Measurements from ENCODE around the gene LIFR.

The LIFR gene

DNA sequence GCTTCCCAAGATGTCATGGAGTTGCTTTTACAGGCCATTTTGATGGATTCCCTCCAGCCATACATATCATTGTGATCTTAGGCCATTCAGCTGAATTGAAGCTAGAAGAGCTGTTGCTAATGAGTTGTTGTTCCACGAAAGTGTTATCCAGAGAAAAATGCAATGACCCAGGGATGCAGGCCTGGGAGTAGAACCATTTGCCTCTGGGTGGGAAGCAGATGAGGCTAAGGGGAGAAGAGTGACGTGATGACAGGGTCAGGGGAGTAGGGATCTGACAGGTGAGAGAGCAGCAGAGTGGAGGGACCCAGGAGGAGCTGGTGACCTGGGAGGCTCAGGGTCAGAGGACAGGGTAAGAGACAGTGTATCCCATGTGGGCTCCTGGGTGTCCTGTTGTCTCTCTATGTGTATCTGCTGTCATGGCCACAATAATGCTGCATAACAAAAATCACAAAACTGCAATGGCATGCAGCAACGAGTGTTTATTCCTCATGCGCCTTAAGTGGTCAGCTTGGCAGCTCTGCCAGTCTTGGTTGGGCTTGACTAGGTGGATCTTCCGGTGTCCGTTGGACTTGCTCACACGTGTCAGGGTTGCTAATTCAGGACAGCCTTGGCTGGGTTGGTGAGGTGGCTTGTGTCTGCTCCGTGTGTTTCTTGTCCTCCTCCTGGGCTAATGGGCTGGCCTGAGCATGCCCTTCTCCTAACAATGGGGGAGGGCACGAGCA is 90.6 kb downstream of the LIFR start:
- no peak for DNase-seq (ENCODE audit: low spot score)

DNA sequence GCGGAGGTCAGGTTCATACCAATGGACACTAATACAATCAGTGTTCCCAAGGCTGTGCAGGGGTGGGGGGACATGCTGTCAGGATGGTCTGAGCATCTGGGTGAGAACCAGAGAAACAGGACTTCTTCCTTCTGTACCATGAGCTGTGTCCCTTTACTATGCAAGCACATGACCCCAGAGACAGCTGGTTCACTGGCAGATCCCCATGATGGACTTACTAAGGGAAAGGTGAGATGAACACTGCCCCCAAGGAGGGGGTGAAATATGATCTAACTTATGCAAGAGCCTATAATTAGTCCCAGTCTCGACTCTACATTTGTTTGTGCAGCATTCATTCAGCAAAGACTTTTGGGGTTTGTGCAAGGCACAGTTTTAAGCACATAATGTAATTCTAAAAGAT is 91.4 kb downstream of the LIFR start:
- DNase-seq (ENCODE audit: low spot score), result no peak

DNA sequence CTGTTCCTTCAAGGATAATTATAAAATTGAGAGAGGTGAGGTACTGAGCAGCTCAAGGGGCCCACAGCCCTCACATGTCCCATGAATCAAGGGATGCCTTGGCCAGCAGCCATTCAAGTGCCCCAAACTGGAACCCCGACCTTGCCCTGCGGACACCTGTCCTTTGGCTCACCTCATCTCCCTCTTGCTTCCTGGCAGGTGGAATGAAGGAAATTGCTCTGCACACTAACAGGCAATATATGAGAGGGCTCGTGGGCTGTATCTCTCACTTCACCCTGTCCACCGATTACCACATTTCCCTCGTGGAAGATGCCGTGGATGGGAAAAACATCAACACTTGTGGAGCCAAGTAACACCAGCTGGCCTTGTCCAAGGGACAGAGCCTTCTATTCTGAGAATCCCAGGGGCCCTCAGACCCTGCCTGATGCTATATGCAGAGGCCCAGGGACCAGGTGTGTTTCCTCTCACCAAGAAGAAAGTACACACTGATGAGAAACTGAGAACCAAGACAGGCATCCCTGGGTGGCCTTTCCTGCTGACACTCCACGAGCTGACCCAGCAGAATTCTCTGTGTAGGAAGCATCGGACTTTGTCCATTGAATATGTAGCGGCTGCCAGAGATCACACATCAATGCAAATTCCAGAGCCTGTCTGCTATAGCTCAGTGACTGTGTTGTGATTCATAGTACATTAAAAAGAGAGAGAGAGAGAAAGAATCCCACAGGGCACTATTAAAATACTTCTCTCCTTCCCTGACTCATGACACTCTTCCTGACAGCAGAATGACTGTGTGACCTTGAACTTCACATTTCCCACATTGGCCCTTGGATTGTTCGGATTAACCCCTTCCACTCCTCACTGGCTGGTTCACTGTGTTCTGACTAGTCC is 92.6 kb downstream of the LIFR start:
- no peak for DNase-seq (ENCODE audit: low spot score)

DNA sequence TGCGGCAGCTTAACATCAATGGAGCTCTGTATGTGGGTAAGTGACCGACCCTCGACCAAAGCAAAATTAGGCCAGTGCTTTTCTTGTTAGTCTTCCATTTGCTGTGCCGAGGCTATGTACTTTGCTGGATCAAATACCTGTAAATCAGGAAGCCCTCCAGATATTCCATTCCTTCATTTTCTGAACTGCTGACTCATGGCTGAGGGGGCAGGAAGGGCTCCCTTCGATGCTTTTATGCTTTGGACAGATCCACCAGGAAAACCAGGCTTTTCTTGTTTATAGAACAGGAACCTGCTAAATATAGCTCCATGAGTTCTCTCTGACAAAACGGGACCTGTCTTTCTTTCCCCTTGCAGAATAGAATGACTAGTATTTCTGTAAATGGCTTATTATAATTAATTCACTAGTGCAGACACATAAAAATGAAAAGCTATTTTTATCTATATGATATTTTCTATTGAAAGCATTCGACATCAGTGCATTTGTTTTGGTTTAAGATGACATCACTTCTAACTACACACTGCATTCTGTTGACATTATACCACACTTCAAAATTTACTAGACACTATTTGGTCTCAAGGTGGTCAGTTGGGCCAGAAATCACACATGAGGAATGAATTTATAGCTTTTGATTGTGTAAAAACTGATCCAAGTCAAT is 93.3 kb downstream of the LIFR start:
- DNase-seq (ENCODE audit: low spot score), result no peak

DNA sequence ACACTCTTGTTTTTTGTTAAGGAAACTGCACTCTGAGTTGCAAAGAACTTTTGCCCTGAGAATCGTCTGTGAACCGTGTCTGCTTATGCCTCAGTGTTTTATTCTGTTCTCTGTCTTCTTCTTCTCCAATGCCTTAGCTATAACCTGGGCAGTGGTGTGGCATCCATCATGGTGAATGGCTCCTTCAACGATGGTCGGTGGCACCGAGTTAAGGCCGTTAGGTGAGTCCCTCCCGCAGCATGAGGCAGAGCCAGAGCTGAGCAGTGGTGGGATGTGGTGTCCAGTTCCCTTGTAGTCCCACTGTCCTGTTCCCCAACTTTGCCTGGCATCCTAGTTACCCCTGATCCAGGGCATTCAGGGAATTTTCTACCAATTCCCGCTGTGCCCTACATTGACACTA is 98.3 kb downstream of the LIFR start:
- no peak for DNase-seq (ENCODE audit: low spot score)

DNA sequence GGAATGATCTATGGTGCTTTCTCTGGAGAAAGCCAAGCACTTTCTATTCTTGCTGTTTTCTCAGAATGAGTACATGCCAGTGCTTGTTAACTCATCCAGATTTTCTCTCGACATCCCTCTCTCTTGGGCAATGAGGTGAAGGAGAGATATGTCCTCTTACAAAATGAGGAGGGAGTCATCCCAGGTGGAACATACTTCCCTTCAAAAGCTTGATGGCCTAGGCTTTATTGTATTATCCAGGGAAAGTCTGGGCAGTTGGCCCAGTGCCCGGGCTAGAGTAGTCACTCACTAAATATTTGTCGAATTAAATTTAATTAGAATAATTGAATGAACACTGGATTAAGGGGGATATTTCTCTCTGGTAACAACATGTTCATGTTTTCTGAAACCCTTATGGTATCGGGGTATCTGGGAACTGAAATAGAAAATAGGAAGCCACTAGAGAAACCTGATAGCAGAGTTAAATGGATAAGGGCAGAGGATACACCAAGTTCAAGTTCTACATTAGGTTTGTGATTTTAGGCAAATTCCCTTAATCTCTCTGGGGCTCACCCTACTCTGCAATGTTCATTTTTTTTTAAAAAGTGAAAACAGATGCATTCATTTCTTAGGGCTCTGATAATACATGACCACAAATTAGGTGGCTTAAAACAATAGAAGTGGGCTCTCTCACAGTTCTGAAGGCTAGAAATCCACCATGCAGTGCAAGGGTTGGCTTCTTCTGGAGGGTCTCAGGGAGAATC is 99.6 kb downstream of the LIFR start:
- no peak for DNase-seq (ENCODE audit: low spot score)

DNA sequence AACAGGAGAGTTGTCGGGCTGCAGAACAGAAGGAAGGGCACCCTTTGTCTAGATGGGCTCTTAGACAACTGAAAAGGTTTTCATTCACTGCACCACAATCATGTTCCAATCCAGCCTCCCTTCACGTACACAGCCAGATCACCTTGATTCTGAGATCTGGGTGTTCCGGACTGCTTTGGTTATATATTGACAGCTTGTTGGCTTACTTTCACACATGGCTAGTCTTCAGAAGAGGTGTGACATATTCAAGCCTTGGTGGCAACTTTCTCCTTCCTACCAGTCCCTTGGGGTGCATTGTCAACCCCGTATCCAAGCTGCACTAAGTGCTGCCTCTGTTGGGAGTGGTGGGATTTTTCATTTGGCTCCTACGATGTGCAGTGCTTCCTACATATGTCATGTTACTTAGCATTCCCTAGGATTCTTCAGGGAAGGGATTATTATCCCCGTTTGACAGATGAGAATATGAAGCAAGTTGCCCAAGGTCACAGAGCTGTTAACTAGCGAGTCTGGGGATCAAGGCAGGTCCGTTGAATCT is 100.6 kb downstream of the LIFR start:
- DNase-seq (ENCODE audit: low spot score), result no peak

DNA sequence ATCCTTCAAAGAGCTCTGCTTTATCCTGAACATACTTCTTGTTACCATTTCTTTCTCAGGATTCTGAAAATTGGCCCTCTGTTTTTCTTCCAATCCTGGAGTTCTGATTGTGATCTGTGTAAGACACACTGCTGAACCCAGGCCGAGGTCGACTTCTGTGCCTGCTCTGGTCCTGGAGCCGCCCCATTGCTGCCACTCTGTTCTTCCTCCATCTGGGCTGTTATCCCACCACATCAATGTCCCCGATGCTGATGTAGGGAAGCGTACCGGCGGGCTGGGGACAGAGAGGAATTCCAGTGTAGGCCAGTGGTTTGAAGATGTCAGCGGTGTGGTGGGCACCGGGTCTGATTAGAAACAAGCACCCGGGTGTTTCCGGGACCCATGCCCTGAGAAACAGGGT is 102.5 kb downstream of the LIFR start:
- no peak for DNase-seq (ENCODE audit: low spot score)

DNA sequence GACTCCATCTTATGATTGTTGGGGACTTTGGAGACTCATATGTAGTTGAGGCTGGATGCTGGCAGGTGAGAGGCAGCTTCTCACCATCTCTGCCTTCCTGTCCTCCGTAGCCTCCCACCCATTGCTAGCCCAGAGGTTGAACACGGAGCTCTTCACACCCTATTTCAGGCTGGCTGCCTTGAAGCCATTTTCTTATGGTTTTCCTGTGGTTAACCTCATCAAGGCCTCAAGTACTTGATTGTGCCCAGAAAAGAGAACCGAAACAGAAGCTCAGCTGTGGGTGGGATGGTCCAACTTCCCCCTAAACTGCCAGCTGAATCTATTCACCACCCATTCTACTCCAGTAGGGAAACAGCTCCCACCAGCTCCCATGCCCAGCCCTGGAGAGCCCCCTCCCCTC is 102.9 kb downstream of the LIFR start:
- DNase-seq (ENCODE audit: low spot score), result no peak

DNA sequence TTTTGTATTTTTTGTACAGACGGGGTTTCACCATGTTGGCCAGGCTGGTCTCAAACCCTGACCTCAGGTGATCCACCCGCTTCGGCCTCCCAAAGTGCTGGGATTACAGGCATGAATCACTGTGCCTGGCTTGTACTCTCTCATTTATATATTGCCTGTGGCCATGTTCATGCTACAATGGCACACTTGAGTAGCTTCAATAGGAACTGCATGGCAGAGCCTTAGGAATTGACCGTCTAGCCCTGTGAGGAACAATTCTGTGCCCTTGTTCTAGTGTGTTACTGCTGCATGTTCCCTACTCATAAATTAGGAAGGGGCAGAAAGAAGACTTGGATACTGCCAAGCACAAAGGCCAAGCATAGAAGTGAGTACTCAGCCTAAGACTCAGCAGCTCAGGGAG is 104.2 kb downstream of the LIFR start:
- DNase-seq (ENCODE audit: low spot score), result no peak

DNA sequence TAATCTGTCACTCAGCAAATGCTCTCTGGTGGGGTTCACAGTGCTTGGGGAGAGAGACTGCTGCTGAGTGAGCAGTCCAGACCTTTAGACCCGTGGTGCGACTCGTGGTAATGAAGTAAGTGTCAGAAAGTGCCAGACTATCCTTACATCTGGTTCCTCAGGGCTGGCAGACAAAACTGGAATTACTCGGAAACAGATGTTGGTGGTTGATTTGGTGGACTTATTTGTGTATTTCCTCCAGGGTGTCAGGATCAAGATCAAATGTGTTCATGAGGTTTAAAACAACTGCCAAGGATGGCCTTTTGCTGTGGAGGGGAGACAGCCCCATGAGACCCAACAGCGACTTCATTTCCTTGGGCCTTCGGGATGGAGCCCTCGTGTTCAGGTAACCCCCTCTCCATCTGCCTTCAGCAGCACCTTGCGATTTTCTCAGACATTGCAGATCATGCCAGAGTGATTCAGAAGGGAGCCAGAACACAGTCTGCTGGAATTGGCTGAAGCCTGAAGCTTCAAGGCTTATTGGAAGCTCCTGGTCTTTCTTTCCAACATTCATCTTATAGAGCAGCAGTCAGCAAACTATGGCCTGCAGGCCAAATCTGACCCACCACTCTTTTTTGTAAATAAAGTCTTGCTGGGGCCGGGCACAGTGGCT is 105.2 kb downstream of the LIFR start:
- DNase-seq (ENCODE audit: low spot score), result no peak

DNA sequence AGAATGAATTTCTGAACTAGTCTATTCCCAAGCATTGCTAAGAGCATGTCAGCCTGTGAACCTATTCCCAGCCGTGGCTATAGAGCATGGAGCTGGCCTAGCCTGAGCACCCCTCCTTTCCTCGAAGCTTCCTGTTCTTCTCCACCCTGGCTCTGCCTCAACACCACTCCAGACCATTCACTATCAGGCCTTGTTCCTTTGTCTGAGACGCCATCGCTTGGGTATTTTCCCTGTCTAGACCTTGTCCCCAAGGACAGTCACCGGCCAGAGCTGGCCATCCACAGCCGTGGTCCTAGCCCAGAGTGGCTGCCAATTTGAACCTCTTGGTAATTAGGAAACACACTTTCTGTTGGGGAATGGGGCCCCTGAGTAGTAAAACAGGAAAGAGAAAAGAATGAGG is 105.8 kb downstream of the LIFR start:
- DNase-seq (ENCODE audit: low spot score), result no peak

DNA sequence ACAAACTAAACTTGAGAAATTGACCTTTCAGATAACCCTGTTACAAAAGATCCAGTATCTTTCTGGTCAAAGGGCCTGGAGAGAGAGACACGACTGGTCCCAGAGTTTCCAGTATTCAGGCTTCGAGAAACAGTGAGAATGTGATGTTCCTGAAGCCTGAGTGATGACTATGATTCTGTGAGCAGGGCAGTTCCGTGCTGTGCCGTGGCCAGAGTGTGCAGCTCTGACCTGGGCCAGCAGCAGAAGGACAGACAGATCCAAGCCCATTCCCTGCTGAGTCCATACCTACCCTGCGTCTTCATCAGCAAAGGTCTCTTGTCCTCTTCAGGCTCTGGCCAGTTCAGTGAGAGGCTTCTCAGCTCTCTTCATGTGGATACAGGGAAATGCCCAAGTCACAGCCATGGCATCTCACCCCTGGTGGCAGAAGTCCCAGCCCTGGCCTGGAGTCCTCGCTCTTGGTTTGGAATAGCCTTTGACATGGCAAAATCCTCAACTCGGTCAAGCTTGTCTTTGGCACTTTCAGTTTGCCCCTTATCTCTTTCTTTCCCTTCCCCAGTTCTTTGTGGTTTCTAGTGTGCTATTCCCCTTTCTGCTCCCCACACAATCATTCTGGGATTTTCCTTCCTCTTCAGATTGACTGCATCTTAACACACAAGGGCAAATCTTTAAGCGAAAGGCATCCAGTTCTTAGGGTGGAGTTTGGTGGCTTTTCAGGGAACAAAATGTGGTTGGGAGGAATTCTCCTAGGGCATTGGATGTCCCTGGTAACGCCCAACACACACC is 107.7 kb downstream of the LIFR start:
- no peak for DNase-seq (ENCODE audit: low spot score)

DNA sequence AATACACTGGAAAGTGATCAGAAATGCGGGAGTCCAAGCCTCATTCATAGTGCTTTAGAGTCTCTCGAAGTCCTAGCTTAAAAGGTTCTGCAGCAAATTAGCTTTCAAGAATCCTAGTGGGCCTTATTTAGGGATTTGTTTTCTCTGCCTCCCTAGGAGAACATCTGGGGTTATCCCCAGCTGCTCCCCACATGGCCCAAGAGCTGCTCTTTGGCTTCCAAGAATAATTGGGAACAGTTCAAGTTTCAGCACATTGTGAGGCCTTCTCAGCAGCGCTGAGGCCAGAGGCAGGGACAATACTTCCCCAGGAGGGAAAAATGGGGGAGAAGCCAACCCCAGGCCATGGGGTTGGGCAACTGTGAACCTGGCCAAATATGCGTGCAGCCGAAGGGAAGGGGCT is 108.7 kb downstream of the LIFR start:
- DNase-seq (ENCODE audit: low spot score), result no peak

DNA sequence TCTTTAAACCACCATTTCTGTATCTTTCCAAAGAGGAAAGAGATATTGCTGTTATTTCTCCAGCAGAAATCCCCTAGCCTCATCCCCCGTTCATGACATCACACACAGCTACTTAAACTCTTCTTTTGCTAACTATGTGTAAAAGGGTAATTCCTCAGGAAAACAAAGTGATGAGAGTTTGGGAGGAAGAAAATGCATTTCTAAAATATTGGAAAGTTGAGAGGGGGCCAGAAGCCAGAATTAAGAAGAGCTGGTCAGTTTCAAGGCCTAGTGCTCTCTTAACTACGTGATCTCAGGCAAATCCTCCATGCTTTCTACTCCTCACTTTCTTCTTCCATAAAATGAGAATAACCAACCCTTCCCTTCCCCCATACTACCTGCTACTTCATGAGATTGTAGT is 109.4 kb downstream of the LIFR start:
- no peak for DNase-seq (ENCODE audit: low spot score)

DNA sequence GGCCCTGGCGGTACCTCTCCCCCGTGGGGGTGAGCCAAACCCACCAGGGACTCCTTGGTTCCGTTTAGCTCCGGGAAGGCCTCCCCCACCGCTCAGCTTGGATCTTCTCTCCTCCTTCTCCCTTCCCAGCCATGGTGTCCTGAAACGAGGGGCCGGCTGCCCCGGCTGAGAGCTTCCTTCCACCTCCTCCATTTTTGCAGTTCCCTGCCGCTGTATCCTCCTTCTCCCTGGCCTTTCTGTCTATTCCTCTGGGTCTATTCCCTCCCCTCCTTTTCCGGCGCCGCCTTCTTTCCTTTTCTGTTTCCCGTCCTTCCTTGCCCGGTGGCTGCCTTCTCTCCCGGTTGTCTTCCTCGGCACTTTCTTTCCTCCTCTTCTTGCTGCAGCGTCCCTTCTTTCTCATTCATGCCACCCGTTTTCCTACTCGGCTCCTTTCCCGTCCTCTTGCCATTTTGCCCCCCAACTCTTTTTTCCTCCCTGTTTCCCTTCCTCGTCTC is 110.4 kb downstream of the LIFR start:
- no peak for DNase-seq (ENCODE audit: low spot score)

DNA sequence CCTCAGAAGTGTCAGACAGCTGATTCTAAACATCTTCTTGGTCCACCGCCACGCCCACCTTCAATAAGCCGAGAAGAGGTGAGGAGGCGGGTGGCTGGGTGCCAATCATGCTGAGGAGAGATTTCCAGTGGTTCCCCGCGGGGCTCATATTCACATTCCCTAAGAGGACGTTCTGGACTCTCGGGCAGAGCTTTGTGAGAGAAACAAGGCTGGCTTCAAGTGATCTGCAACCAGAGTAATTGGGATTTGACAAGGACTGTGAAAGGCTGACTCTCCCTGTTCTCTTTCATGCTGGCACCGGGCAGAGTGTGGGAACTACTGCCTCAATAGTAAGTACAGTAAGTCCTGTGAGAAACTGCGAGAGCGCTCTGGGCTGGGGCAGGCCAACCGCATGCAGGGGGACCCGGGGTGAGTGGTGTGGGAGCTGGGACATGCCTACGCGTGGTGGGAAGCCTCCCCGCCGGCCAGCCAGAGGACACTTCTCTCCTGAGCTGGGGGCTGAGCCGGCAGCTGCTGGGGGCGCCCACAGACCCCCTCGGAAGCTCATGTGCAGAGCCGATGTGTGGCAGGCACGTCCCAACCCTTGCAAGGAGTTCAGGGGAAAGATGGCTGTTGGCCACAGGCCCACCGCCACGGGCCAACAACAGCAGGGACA is 110.9 kb downstream of the LIFR start:
- DNase-seq (ENCODE audit: low spot score), result no peak

DNA sequence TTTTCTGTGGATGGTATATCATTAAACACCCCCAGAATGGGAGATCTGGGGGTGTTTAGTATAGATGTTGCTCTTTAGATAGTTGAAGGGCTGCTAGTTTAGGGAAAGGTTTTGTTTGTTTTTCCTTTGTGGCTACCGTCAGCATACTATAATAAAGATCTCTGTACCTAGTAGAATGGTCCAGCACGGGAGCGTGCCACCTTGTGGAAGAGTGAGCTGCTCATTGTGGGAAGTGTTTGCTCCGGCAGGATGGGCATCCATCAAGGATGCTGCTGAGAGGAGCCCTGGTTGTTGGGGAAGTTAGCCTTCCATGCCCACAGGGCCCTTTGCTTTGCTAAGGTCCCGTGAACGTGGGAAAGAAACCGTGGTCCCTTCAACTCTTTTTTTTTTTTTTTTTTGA is 113.1 kb downstream of the LIFR start:
- no peak for DNase-seq (ENCODE audit: low spot score)

DNA sequence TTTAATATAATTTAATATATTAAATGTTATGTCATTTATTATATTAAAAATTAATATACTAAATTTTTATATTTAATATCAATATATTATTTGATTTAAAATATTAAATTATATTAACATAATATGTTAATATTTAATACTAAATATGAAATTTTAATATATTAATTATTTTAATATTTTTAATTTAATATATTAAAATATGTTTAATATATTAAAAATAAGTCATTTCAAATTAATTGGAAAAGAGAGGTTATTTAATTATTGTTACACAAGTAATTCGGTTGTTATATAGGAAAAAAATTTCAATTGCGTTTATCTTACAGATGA is 114.2 kb downstream of the LIFR start:
- DNase-seq (ENCODE audit: low spot score), result no peak
